ENCODE data around the gene CCDC174. TPM values are rescaled to one million over a fixed set of nuclear protein-coding genes. Genes with fewer than 3 reads are reported as not detected.

The CCDC174 gene
- polyA plus RNA-seq, 2 of the 4 experiments (the other 2 are of a cell fraction), result 12.6 to 17.6 TPM

- DNase-seq (ENCODE audit: low read depth in 1 of 2, low spot score in 1 of 2), result no peak
- Histone ChIP-seq H3K9me3 (peaks cover 7% of the 10 kb centered on the region), H3K4me2 (no peak overlapping the region), H3K4me1 (no peaks in the 10 kb centered on the region), H3K27ac (no peak overlapping the region), H3K4me3 (no peak overlapping the region)
- FAIRE-seq, result no peak
- 35% methylated on average over 2 of the region's 2 CpGs for WGBS (ENCODE audit: missing lambda C conversion rate)
- TF ChIP-seq ESRRA (IDR thresholded peaks at IDR 0.05; ENCODE audit: borderline replicate concordance, low read length) (no peak), REST (IDR thresholded peaks at IDR 0.05) (no peak), JUNB (IDR thresholded peaks at IDR 0.05) (no peak), HOXB5 (CRISPR knock-in tag; IDR thresholded peaks at IDR 0.05) (no peak), E2F6 (IDR thresholded peaks at IDR 0.05; ENCODE audit: borderline replicate concordance, low read depth) (no peak), RAD21 (conservative IDR thresholded peaks at IDR 0.05 in 1 of 2, IDR thresholded peaks at IDR 0.05 in 1 of 2) (no peak), POLR2AphosphoS2 (conservative IDR thresholded peaks at IDR 0.05; ENCODE audit: low read length) (no peak), HES2 (IDR thresholded peaks at IDR 0.05) (no peak), MYC (IDR thresholded peaks at IDR 0.05; ENCODE audit: borderline replicate concordance, low read length) (no peak), HOXA7 (CRISPR knock-in tag; IDR thresholded peaks at IDR 0.05) (no peak), RARB (CRISPR knock-in tag; IDR thresholded peaks at IDR 0.05) (no peak), KDM1A (IDR thresholded peaks at IDR 0.05; ENCODE audit: low read depth) (no peak), CTCF (IDR thresholded peaks at IDR 0.05) (no peak), NPAS2 (CRISPR knock-in tag; IDR thresholded peaks at IDR 0.05; ENCODE audit: borderline replicate concordance) (no peak), FOSL2 (IDR thresholded peaks at IDR 0.05) (no peak), FOSL2 (CRISPR knock-in tag; IDR thresholded peaks at IDR 0.05) (no peak), ELK1 (IDR thresholded peaks at IDR 0.05; ENCODE audit: low read depth, low read length) (no peak)
- ChIA-PET CTCF (interaction anchor here (0.9 to 7.4 kb wide), 3 partner anchors 14 to 233 kb away, joined by 3 to 31 read pairs (median 9); partner anchors contain the start of gene C3orf20), POLR2A (no interaction called here)
- no peak for ATAC-seq
Measured at GRCh38 chr3:14688525-14688924, 37.0 kb downstream of the CCDC174 start.

- 58% methylated on average over 7 of the region's 7 CpGs for WGBS (ENCODE audit: missing lambda C conversion rate)
- CTCF ChIA-PET, result interaction anchor here (0.5 kb wide), 1 partner anchor 682 kb away, joined by 3 read pairs; no protein-coding TSS in a partner anchor
Measured at GRCh38 chr3:14689247-14689980, 37.9 kb downstream of the CCDC174 start.

More at GRCh38 chr3:14689247-14689980, 37.9 kb downstream of the CCDC174 start:
- POLR2A ChIA-PET, result no interaction called here
- H3K27ac ChIP-seq, result no peak overlapping the region
- no peak overlapping the region for H3K4me2 ChIP-seq
- no peak for ATAC-seq
- no peak for FAIRE-seq
- no peaks in the 10 kb centered on the region for H3K4me1 ChIP-seq
- H3K9me3 ChIP-seq, result peaks cover 7% of the 10 kb centered on the region
- no peak for DNase-seq (ENCODE audit: low read depth in 1 of 2, low spot score in 1 of 2)
- H3K4me3 ChIP-seq, result no peak overlapping the region
- no peak for TF ChIP-seq MYC (IDR thresholded peaks at IDR 0.05; ENCODE audit: borderline replicate concordance, low read length)
- no peak for TF ChIP-seq MAFK (IDR thresholded peaks at IDR 0.05; ENCODE audit: partially characterized antibody)
- TF ChIP-seq HEYL (CRISPR knock-in tag; IDR thresholded peaks at IDR 0.05), result no peak
- no peak for TF ChIP-seq EP300 (IDR thresholded peaks at IDR 0.05)
- no peak for TF ChIP-seq EHMT2 (IDR thresholded peaks at IDR 0.05; ENCODE audit: low read depth)

Data from A549 (cell line).